Measurements from ENCODE around the gene KCND3.

- TF ChIP-seq, protein P1, sequence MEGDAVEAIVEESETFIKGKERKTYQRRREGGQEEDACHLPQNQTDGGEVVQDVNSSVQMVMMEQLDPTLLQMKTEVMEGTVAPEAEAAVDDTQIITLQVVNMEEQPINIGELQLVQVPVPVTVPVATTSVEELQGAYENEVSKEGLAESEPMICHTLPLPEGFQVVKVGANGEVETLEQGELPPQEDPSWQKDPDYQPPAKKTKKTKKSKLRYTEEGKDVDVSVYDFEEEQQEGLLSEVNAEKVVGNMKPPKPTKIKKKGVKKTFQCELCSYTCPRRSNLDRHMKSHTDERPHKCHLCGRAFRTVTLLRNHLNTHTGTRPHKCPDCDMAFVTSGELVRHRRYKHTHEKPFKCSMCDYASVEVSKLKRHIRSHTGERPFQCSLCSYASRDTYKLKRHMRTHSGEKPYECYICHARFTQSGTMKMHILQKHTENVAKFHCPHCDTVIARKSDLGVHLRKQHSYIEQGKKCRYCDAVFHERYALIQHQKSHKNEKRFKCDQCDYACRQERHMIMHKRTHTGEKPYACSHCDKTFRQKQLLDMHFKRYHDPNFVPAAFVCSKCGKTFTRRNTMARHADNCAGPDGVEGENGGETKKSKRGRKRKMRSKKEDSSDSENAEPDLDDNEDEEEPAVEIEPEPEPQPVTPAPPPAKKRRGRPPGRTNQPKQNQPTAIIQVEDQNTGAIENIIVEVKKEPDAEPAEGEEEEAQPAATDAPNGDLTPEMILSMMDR (conservative IDR thresholded peaks at IDR 0.05; ENCODE audit: low read depth in 2 of 2) = no peak
- TF ChIP-seq JUNB (IDR thresholded peaks at IDR 0.05; ENCODE audit: unreplicated experiment) (no peak), EZH2 (IDR thresholded peaks at IDR 0.05; ENCODE audit: low read depth, unreplicated experiment) (no peak)
Observed at GRCh38 chr1:111992476-111992875, 3.0 kb upstream of the KCND3 start.
